Liver (tissue), 9 donors: ENCODE data around the gene NBEAL2. TPM values are rescaled to one million over a fixed set of nuclear protein-coding genes. Genes with fewer than 3 reads are reported as not detected.

Experiments used
- DNase-seq: peaks from one replicate; pipeline ENCODE4 v3.0.0-alpha.2; 2017; ENCODE audit warnings: low spot score
- H3K27ac ChIP-seq, 2 donors: one replicate each; pipeline ENCODE4 v1.7.0; 2013; ENCODE audit warnings: inconsistent platforms in 2 of 2, low read length in 2 of 2, control low read depth in 1 of 2, low read depth in 1 of 2, mild to moderate bottlenecking in 1 of 2
- H3K27me3 ChIP-seq, 4 donors: one replicate each; pipeline versions ENCODE4 v1.6.1 to v1.7.0; 2013; ENCODE audit warnings: low read length in 3 of 4, inconsistent platforms in 1 of 4, mild to moderate bottlenecking in 1 of 4, moderate library complexity in 1 of 4; ENCODE audit not compliant: control insufficient read depth in 4 of 4, insufficient read depth in 4 of 4
- H3K36me3 ChIP-seq, 4 donors: one replicate each; pipeline versions ENCODE4 v1.6.1 to v1.7.0; 2013; ENCODE audit warnings: low read length in 3 of 4, mild to moderate bottlenecking in 3 of 4, low read depth in 1 of 4, moderate library complexity in 1 of 4; ENCODE audit not compliant: control insufficient read depth in 4 of 4, insufficient read depth in 3 of 4
- H3K4me1 ChIP-seq, 4 donors: one replicate each; pipeline versions ENCODE4 v1.6.1 to v1.7.0; 2013; ENCODE audit warnings: low read length in 3 of 4, mild to moderate bottlenecking in 3 of 4, moderate library complexity in 1 of 4; ENCODE audit not compliant: control insufficient read depth in 4 of 4, insufficient read depth in 4 of 4
- H3K4me3 ChIP-seq, 3 donors: one replicate each; pipeline versions ENCODE4 v1.6.1 to v1.7.0; 2013; ENCODE audit warnings: low read length in 3 of 3, control low read depth in 1 of 3, low read depth in 1 of 3, mild to moderate bottlenecking in 1 of 3
- H3K9ac ChIP-seq, 2 donors: one replicate each; pipeline ENCODE4 v1.7.0; 2013; ENCODE audit warnings: low read length in 2 of 2, mild to moderate bottlenecking in 2 of 2, moderate library complexity in 2 of 2, control low read depth in 1 of 2, low read depth in 1 of 2
- H3K9me3 ChIP-seq, 4 donors: one replicate each; pipeline versions ENCODE4 v1.6.1 to v1.7.0; 2013; ENCODE audit warnings: low read length in 3 of 4; ENCODE audit not compliant: control insufficient read depth in 4 of 4
- ATF3 ChIP-seq: IDR thresholded peaks from 2 replicates; pipeline ENCODE4 v1.6.1; 2016; ENCODE audit warnings: antibody characterized with exemption
- HNF4G ChIP-seq: IDR thresholded peaks from 2 replicates; pipeline ENCODE4 v1.6.1; 2016; ENCODE audit warnings: antibody characterized with exemption
- MAX ChIP-seq: IDR thresholded peaks from 2 replicates; pipeline ENCODE4 v1.6.1; 2016; ENCODE audit warnings: antibody characterized with exemption
- REST ChIP-seq: IDR thresholded peaks from 2 replicates; pipeline ENCODE4 v1.6.1; 2016; ENCODE audit warnings: antibody characterized with exemption, mild to moderate bottlenecking
- SP1 ChIP-seq: IDR thresholded peaks from 2 replicates; pipeline ENCODE4 v1.6.1; 2018; ENCODE audit warnings: antibody characterized with exemption, mild to moderate bottlenecking
- TAF1 ChIP-seq: conservative IDR thresholded peaks from 2 replicates; pipeline ENCODE4 v1.6.1; 2016; ENCODE audit warnings: antibody characterized with exemption, mild to moderate bottlenecking
- YY1 ChIP-seq: IDR thresholded peaks from 2 replicates; pipeline ENCODE4 v1.6.1; 2016; ENCODE audit warnings: antibody characterized with exemption, mild to moderate bottlenecking
- WGBS: extraction: QIAGEN DNeasy Blood & Tissue Kit; methylation state at CpG from one replicate; pipeline ENCODE4 v1.1.7; 2013; 5-methylcytosine and 5-hydroxymethylcytosine counted together
- polyA plus RNA-seq, 2 donors: library from polyadenylated mRNA; stranded (reverse) in 1 of 2; unstranded in 1 of 2; fragments of 200-250 nt in 1 of 2; fragments of >200 nt in 1 of 2; fragmentation: Nextera tagmentation in 1 of 2; extraction: Ambion mirVana in 1 of 2; gene quantifications; one replicate each; pipeline versions ENCODE4 v1.2.1 to v1.2.3, GENCODE V29; 2013 to 2015
- total RNA-seq, 2 donors: library from RNA; depleted of rRNA; stranded (reverse); fragments of >200 nt; gene quantifications; one replicate each; pipeline ENCODE4 v1.2.3, GENCODE V29; 2014
- donor health status: healthy.
- donor health status: healthy.
- donor health status: healthy.
- donor health status: healthy.
- donor health status: healthy.

NBEAL2 gene
- total and polyA plus RNA-seq, 4 donors: 2.0 to 20.7 (median 7.6) TPM

- TF ChIP-seq ATF3: no peak
These were observed 26.7 kb downstream of the NBEAL2 start (continued) for GRCh38 chr3:47006145-47006651.

GRCh38 chr3:47007001-47007400, 27.5 kb downstream of the NBEAL2 start:
- WGBS: 94% methylated on average over 3 of the region's 3 CpGs
- peaks cover 0 to 32% (median 5%) of the 10 kb centered on the region in 4 donors for H3K36me3 ChIP-seq
- DNase-seq: no peak

GRCh38 chr3:47007482-47008233, 28.2 kb downstream of the NBEAL2 start:
- WGBS: 94% methylated on average over 16 of the region's 16 CpGs
- no peak for DNase-seq
- no peak for TF ChIP-seq HNF4G
- no peak for TF ChIP-seq MAX
- Histone ChIP-seq H3K4me1 (peaks cover 0 to 10% (median 3%) of the 10 kb centered on the region in 4 donors), H3K9me3 (no peaks in the 10 kb centered on the region), H3K36me3 (peaks cover 0 to 29% (median 4%) of the 10 kb centered on the region in 4 donors), H3K27me3 (no peaks in the 10 kb centered on the region), H3K27ac (no peak overlapping the region), H3K4me3 (no peak overlapping the region), H3K9ac (no peak overlapping the region)

More at GRCh38 chr3:47007001-47007400, 27.5 kb downstream of the NBEAL2 start:
- H3K9ac ChIP-seq: no peak overlapping the region
- no peak overlapping the region for H3K27ac ChIP-seq
- H3K9me3 ChIP-seq: no peaks in the 10 kb centered on the region
- no peak overlapping the region for H3K4me3 ChIP-seq
- no peak for TF ChIP-seq YY1
- no peak for TF ChIP-seq SP1
- no peaks in the 10 kb centered on the region for H3K27me3 ChIP-seq
- peaks cover 0 to 10% (median 3%) of the 10 kb centered on the region in 4 donors for H3K4me1 ChIP-seq

- H3K36me3 ChIP-seq: peaks cover 0 to 23% (median 1%) of the 10 kb centered on the region in 4 donors
- WGBS: 97% methylated on average over 13 of the region's 13 CpGs
- H3K9ac ChIP-seq: no peak overlapping the region
- peaks cover 0 to 10% (median 3%) of the 10 kb centered on the region in 4 donors for H3K4me1 ChIP-seq
- TF ChIP-seq TAF1: no peak
- no peak for TF ChIP-seq REST
- TF ChIP-seq MAX: no peak
- no peak for TF ChIP-seq HNF4G
- no peak overlapping the region for H3K27ac ChIP-seq
- no peaks in the 10 kb centered on the region for H3K27me3 ChIP-seq
- H3K9me3 ChIP-seq: no peaks in the 10 kb centered on the region
- DNase-seq: no peak
- H3K4me3 ChIP-seq: no peak overlapping the region
These were observed 28.8 kb downstream of the NBEAL2 start for GRCh38 chr3:47008234-47008796.
